ENCODE data around the gene SEMA3A. TPM values are rescaled to one million over a fixed set of nuclear protein-coding genes. Genes with fewer than 3 reads are reported as not detected.

SEMA3A gene
- total RNA-seq, 4 donors from 2014 or later = 0.15 to 4.6 (median 0.69) TPM

- no peak for DNase-seq
- Histone ChIP-seq H3K4me3 (no peak overlapping the region), H3K4me1 (peaks cover 0 to 27% (median 3%) of the 10 kb centered on the region in 3 donors), H3K36me3 (no peaks in the 10 kb centered on the region), H3K27me3 (no peaks in the 10 kb centered on the region), H3K27ac (peak overlapping the region in 2 of 4 donors; percentile 59 to 62), H3K9me3 (no peaks in the 10 kb centered on the region)
- TF ChIP-seq CTCF (IDR thresholded peaks at IDR 0.05) (no peak), POLR2A (IDR thresholded peaks at IDR 0.05) (no peak)
- 37 to 44% methylated on average over 9 of the region's 9 CpGs for WGBS, 2 donors
- intact Hi-C loops (cut with DNase I) = no loop called here
Measured at GRCh38 chr7:84113906-84114850, 80.4 kb downstream of the SEMA3A start.

- intact Hi-C loops (cut with DNase I) = no loop called here
- Histone ChIP-seq H3K36me3 (no peaks in the 10 kb centered on the region), H3K27ac (peak overlapping the region; percentile 6 to 62 (median 36)), H3K27me3 (no peaks in the 10 kb centered on the region), H3K4me3 (no peak overlapping the region), H3K9me3 (no peaks in the 10 kb centered on the region), H3K4me1 (peaks cover 0 to 27% (median 3%) of the 10 kb centered on the region in 3 donors)
- TF ChIP-seq POLR2A (IDR thresholded peaks at IDR 0.05) = no peak
- no peak for TF ChIP-seq CTCF (IDR thresholded peaks at IDR 0.05)
- 7 to 16% methylated on average over 2 of the region's 2 CpGs for WGBS, 2 donors
- DNase-seq = no peak
Measured at GRCh38 chr7:84113286-84113685, 81.3 kb downstream of the SEMA3A start.

- WGBS, 2 donors = 9 to 23% methylated on average over 1 of the region's 1 CpG
Measured at GRCh38 chr7:84112771-84113170, 81.8 kb downstream of the SEMA3A start.

GRCh38 chr7:84111842-84112241 is 82.7 kb downstream of the SEMA3A start:
- H3K4me3 ChIP-seq = no peak overlapping the region
- no peaks in the 10 kb centered on the region for H3K36me3 ChIP-seq
- intact Hi-C loops (cut with DNase I) = no loop called here
- TF ChIP-seq CTCF (IDR thresholded peaks at IDR 0.05) = no peak
- no peak for TF ChIP-seq POLR2A (IDR thresholded peaks at IDR 0.05)
- H3K9me3 ChIP-seq = no peaks in the 10 kb centered on the region
- no peak for DNase-seq
- peaks cover 0 to 27% (median 3%) of the 10 kb centered on the region in 3 donors for H3K4me1 ChIP-seq
- no peak overlapping the region for H3K27ac ChIP-seq
- no peaks in the 10 kb centered on the region for H3K27me3 ChIP-seq

More at GRCh38 chr7:84112771-84113170, 81.8 kb downstream of the SEMA3A start:
- TF ChIP-seq POLR2A (IDR thresholded peaks at IDR 0.05) (no peak), CTCF (IDR thresholded peaks at IDR 0.05) (no peak)
- Histone ChIP-seq H3K36me3 (no peaks in the 10 kb centered on the region), H3K4me3 (no peak overlapping the region), H3K9me3 (no peaks in the 10 kb centered on the region), H3K4me1 (peaks cover 0 to 27% (median 3%) of the 10 kb centered on the region in 3 donors), H3K27ac (peak overlapping the region in 3 of 4 donors; percentile 13 to 62 (median 59)), H3K27me3 (no peaks in the 10 kb centered on the region)
- intact Hi-C loops (cut with DNase I) = no loop called here
- DNase-seq = no peak

- H3K27ac ChIP-seq = no peak overlapping the region
- intact Hi-C loops (cut with DNase I) = no loop called here
- no peak for DNase-seq
- 69 to 77% methylated on average over 3 of the region's 3 CpGs for WGBS, 2 donors
- TF ChIP-seq CTCF (IDR thresholded peaks at IDR 0.05) (no peak), POLR2A (IDR thresholded peaks at IDR 0.05) (no peak)
- peaks cover 0 to 27% (median 3%) of the 10 kb centered on the region in 3 donors for H3K4me1 ChIP-seq
- no peaks in the 10 kb centered on the region for H3K27me3 ChIP-seq
- H3K36me3 ChIP-seq = no peaks in the 10 kb centered on the region
- H3K4me3 ChIP-seq = no peak overlapping the region
- no peaks in the 10 kb centered on the region for H3K9me3 ChIP-seq
Measured at GRCh38 chr7:84110400-84110799, 84.2 kb downstream of the SEMA3A start.

Data from esophagus squamous epithelium (tissue), 5 donors.